Upper lobe of right lung (tissue), 1 donor: ENCODE measurements around the gene LEMD1. TPM values are rescaled to one million over a fixed set of nuclear protein-coding genes. Genes with fewer than 3 reads are reported as not detected.

Source experiments
- ATAC-seq: fragments of 200-7000 bp; cut with Tn5 transposase; one replicate; pipeline ENCODE4 v1.9.1; 2020; ENCODE audit warnings: mild to moderate bottlenecking, moderate library complexity
- DNase-seq: peaks from one replicate; pipeline ENCODE4 v3.0.0-alpha.2; 2020
- H3K27ac ChIP-seq: fragments of 200-600 bp; one replicate; pipeline ENCODE4 v1.8.0; 2022
- H3K27me3 ChIP-seq: fragments of 200-600 bp; one replicate; pipeline ENCODE4 v1.8.0; 2022; ENCODE audit warnings: mild to moderate bottlenecking
- H3K36me3 ChIP-seq: fragments of 200-600 bp; one replicate; pipeline ENCODE4 v1.8.0; 2022
- H3K4me1 ChIP-seq: fragments of 200-600 bp; one replicate; pipeline ENCODE4 v1.8.0; 2022
- H3K4me3 ChIP-seq: fragments of 200-600 bp; one replicate; pipeline ENCODE4 v1.8.0; 2022; ENCODE audit warnings: mild to moderate bottlenecking
- H3K9me3 ChIP-seq: fragments of 200-600 bp; one replicate; pipeline ENCODE4 v1.8.0; 2022
- CTCF ChIP-seq: fragments of 200-600 bp; IDR thresholded peaks from one replicate; pipeline ENCODE4 v1.8.0; 2022; ENCODE audit warnings: antibody characterized with exemption
- intact Hi-C: fragments of 100-400 bp; cut with DNase I; formaldehyde crosslinking; loops from one replicate; pipeline ENCODE4 v1.11.0; 2022
- total RNA-seq: library from RNA; stranded (reverse); fragmentation: NEBNext Ultra II Directional; extraction: Animal tissue kit (Norgen Biotek cat#: 25700); gene quantifications from one replicate; pipeline ENCODE4 v1.2.1, GENCODE V29; 2021
- donor health status: DM: no; HTN: yes; CAD: no; lungs with severe emphysema.

Gene LEMD1
- total RNA-seq, 1 donor from 2014 or later, result 2.1 TPM

GRCh38 chr1:205456868-205457745 lies 35.3 kb upstream of the LEMD1 start:
- peaks cover 76% of the 10 kb centered on the region for H3K27me3 ChIP-seq
- peaks cover 17% of the 10 kb centered on the region for H3K4me1 ChIP-seq
- ATAC-seq, result no peak
- H3K9me3 ChIP-seq, result no peaks in the 10 kb centered on the region
- no peak for DNase-seq
- TF ChIP-seq CTCF, result no peak
- no peaks in the 10 kb centered on the region for H3K36me3 ChIP-seq
- H3K4me3 ChIP-seq, result peak overlapping the region; percentile 19
- H3K27ac ChIP-seq, result no peak overlapping the region
- intact Hi-C loops, result no loop called here

GRCh38 chr1:205456383-205456867 lies 34.6 kb upstream of the LEMD1 start:
- Histone ChIP-seq H3K27me3 (peaks cover 82% of the 10 kb centered on the region), H3K4me3 (peak overlapping the region; percentile 19)
- no peak for DNase-seq

GRCh38 chr1:205455581-205456382 lies 33.9 kb upstream of the LEMD1 start, which contains the start of gene BLACAT1:
TSS of gene BLACAT1 (minus strand) at chr1:205456045.
- Histone ChIP-seq H3K4me3 (peak within 1 kb of the TSS; percentile 19), H3K9me3 (no peaks in the 10 kb centered on the region), H3K27ac (no peak within 1 kb of the TSS), H3K36me3 (no peaks in the 10 kb centered on the region), H3K27me3 (peaks cover 86% of the 10 kb centered on the region), H3K4me1 (peaks cover 17% of the 10 kb centered on the region)
- DNase-seq (no peak), ATAC-seq (no peak)
- intact Hi-C loops, result no loop called here
- no peak for TF ChIP-seq CTCF

More at GRCh38 chr1:205456383-205456867, 34.6 kb upstream of the LEMD1 start:
- no peak overlapping the region for H3K27ac ChIP-seq
- TF ChIP-seq CTCF, result no peak
- H3K36me3 ChIP-seq, result no peaks in the 10 kb centered on the region
- intact Hi-C loops, result no loop called here
- H3K9me3 ChIP-seq, result no peaks in the 10 kb centered on the region
- peaks cover 17% of the 10 kb centered on the region for H3K4me1 ChIP-seq
- no peak for ATAC-seq

GRCh38 chr1:205454903-205455335 lies 33.1 kb upstream of the LEMD1 start:
- TF ChIP-seq CTCF, result no peak
- intact Hi-C loops, result no loop called here
- peaks cover 95% of the 10 kb centered on the region for H3K27me3 ChIP-seq
- ATAC-seq (no peak), DNase-seq (no peak)
- H3K9me3 ChIP-seq, result no peaks in the 10 kb centered on the region
- no peak overlapping the region for H3K27ac ChIP-seq
- no peaks in the 10 kb centered on the region for H3K36me3 ChIP-seq
- peaks cover 17% of the 10 kb centered on the region for H3K4me1 ChIP-seq
- H3K4me3 ChIP-seq, result no peak overlapping the region

- Histone ChIP-seq H3K4me3 (no peak overlapping the region), H3K9me3 (no peaks in the 10 kb centered on the region), H3K27me3 (peaks cover 80% of the 10 kb centered on the region), H3K4me1 (peaks cover 17% of the 10 kb centered on the region), H3K27ac (no peak overlapping the region), H3K36me3 (no peaks in the 10 kb centered on the region)
- ATAC-seq (no peak), DNase-seq (no peak)
- intact Hi-C loops, result no loop called here
- TF ChIP-seq CTCF, result no peak
Measured at GRCh38 chr1:205453466-205453865, 31.6 kb upstream of the LEMD1 start.
